Retinal pigment epithelial cell (primary cell): ENCODE data around the gene SALL3.

ENCODE experiments used
- DNase-seq: peaks from one replicate; pipeline ENCODE4 v3.0.0-alpha.2; 2010; ENCODE audit warnings: low read depth
- H3K4me3 ChIP-seq: 2 replicates; pipeline ENCODE4 v1.5.1; 2011; ENCODE audit warnings: mild to moderate bottlenecking, low read length, control low read depth, moderate library complexity
- CTCF ChIP-seq: conservative IDR thresholded peaks from 2 replicates; pipeline ENCODE4 v1.5.1; 2011; ENCODE audit warnings: low read depth, low read length, control low read depth, inconsistent platforms

The SALL3 gene

GRCh38 chr18:79048245-79048632 lies 68.6 kb downstream of the SALL3 start:
- DNase-seq = no peak
- no peak for TF ChIP-seq CTCF
- H3K4me3 ChIP-seq = no peak overlapping the region

GRCh38 chr18:79049506-79049905 lies 69.9 kb downstream of the SALL3 start:
- TF ChIP-seq CTCF = no peak
- DNase-seq = no peak
- H3K4me3 ChIP-seq = no peak overlapping the region
